ENCODE results near the gene MAP2K3. TPM values are rescaled to one million over a fixed set of nuclear protein-coding genes. Genes with fewer than 3 reads are reported as not detected.

MAP2K3 gene
- total and polyA plus RNA-seq, 12 donors: 6.4 to 64.8 (median 32.2) TPM

Other genes starting within 250 kb of the MAP2K3 start
- 100 to 1,000 TPM; 161 to 250 (median 225) TPM for gene USP22, start 241.7 kb upstream of the MAP2K3 start, total RNA-seq
- 100 to 1,000 TPM in 1 of 3 donors, 10 to 100 TPM in 2; 43.0 to 142 (median 50.3) TPM for gene USP22, start 241.7 kb upstream of the MAP2K3 start, polyA plus RNA-seq
- 10 to 100 TPM; 18.0 to 68.5 (median 35.6) TPM for gene DHRS7B, start 157.7 kb upstream of the MAP2K3 start, total RNA-seq
- 10 to 100 TPM; 38.3 to 53.9 (median 45.4) TPM for gene DHRS7B, start 157.7 kb upstream of the MAP2K3 start, polyA plus RNA-seq
- 10 to 100 TPM; 12.4 to 75.8 (median 22.3) TPM for gene TMEM11, start 70.5 kb upstream of the MAP2K3 start, total RNA-seq
- 10 to 100 TPM; 25.9 to 31.6 (median 28.7) TPM for gene TMEM11, start 70.5 kb upstream of the MAP2K3 start, polyA plus RNA-seq
- gene NATD1, start 31.3 kb upstream of the MAP2K3 start, total RNA-seq: 10 to 100 TPM in 6 of 9 donors, 1 to 10 TPM in 3; 2.8 to 18.7 (median 12.5) TPM
- 1 to 10 TPM; 1.8 to 3.1 (median 3.0) TPM for gene NATD1, start 31.3 kb upstream of the MAP2K3 start, polyA plus RNA-seq
- gene KCNJ12, start 91.6 kb downstream of the MAP2K3 start, total RNA-seq: 1 to 10 TPM in 4 of 9 donors, under 1 TPM in 5; 0.39 to 3.9 (median 0.99) TPM
- 1 to 10 TPM in 1 of 3 donors, under 1 TPM in 2; 0.47 to 1.6 (median 0.77) TPM for gene KCNJ12, start 91.6 kb downstream of the MAP2K3 start, polyA plus RNA-seq

All from adrenal gland (tissue), 12 donors.